Endothelial cell of umbilical vein (primary cell): ENCODE measurements around the gene NDUFAF8. TPM values are rescaled to one million over a fixed set of nuclear protein-coding genes. Genes with fewer than 3 reads are reported as not detected.

Source experiments
- BruUV-seq: library from RNA; stranded (reverse); fragments of 400-500 nt; replicated peaks from 2 replicates; lab custom pipeline; 2021; lab: Mats Ljungman, UMichigan
- CTCF ChIA-PET: fragments of 300-600, 350-600 bp; sonication (Branson Sonifier 250); formaldehyde crosslinking; loops from one replicate; lab custom pipeline; 2021; ENCODE audit warnings: antibody characterized with exemption, inconsistent platforms; lab: Charles Lee
- POLR2A ChIA-PET: fragments of 300-600, 350-600 bp; sonication (Branson Sonifier 250); formaldehyde crosslinking; loops from one replicate; lab custom pipeline; 2021; ENCODE audit warnings: antibody characterized with exemption, inconsistent platforms; lab: Charles Lee
- DNase-seq: peaks from one replicate; pipeline ENCODE4 v3.0.0-alpha.2; 2011; ENCODE audit warnings: low read depth, low spot score
- FAIRE-seq: peaks from 2 replicates; lab custom pipeline; 2011; peaks lifted over from hg19 to GRCh38; lab: Jason Lieb, UNC
- H2AFZ ChIP-seq: 2 replicates; pipeline ENCODE4 v1.6.0; 2012; ENCODE audit warnings: low read depth, low read length, control low read depth, inconsistent platforms
- H3K27ac ChIP-seq: 2 replicates; pipeline ENCODE4 v1.5.1; 2011; ENCODE audit warnings: low read depth, mild to moderate bottlenecking, control low read depth, low read length, moderate library complexity; ENCODE audit not compliant: insufficient read depth
- H3K27me3 ChIP-seq, 2 experiments: 2 replicates each; pipeline versions ENCODE4 v1.6.0 to v1.6.1; 2011; ENCODE audit warnings: low read length in 2 of 2, mixed read lengths in 1 of 2; ENCODE audit not compliant: control insufficient read depth in 2 of 2, insufficient read depth in 2 of 2
- H3K36me3 ChIP-seq, 2 experiments: 2 replicates in 1 of 2; 3 replicates in 1 of 2; pipeline ENCODE4 v1.5.1; 2011; ENCODE audit warnings: low read length in 2 of 2, mild to moderate bottlenecking in 1 of 2, moderate library complexity in 1 of 2; ENCODE audit not compliant: control insufficient read depth in 2 of 2, insufficient read depth in 2 of 2; ENCODE audit errors: extremely low read depth in 1 of 2
- H3K4me1 ChIP-seq: 3 replicates; pipeline ENCODE4 v1.5.1; 2011; ENCODE audit warnings: mild to moderate bottlenecking, low read length; ENCODE audit not compliant: control insufficient read depth, insufficient read depth; ENCODE audit errors: extremely low read depth
- H3K4me2 ChIP-seq: 2 replicates; pipeline ENCODE4 v1.6.1; 2011; ENCODE audit warnings: low read length, control low read depth, mixed read lengths; ENCODE audit not compliant: insufficient read depth
- H3K4me3 ChIP-seq, 3 experiments: fragments of 200-600 bp in 1 of 3; sonication (generic), shearing (Covaris generic) in 1 of 3; replicated peaks in 1 of 3; 2 replicates each; pipeline ENCODE4 v1.5.1; 2011 to 2016; ENCODE audit warnings: control low read depth in 3 of 3, low read length in 3 of 3, mild to moderate bottlenecking in 2 of 3, inconsistent platforms in 1 of 3, low read depth in 1 of 3, moderate library complexity in 1 of 3; ENCODE audit not compliant: insufficient read depth in 1 of 3
- H3K79me2 ChIP-seq: 2 replicates; pipeline ENCODE4 v1.6.0; 2012; ENCODE audit warnings: low read length, inconsistent platforms; ENCODE audit not compliant: control insufficient read depth, insufficient read depth
- H3K9ac ChIP-seq: replicated peaks from 2 replicates; pipeline ENCODE3; 2011; ENCODE audit warnings: low read length, control low read depth; ENCODE audit not compliant: insufficient read depth; ENCODE audit errors: extremely low read depth
- H3K9me1 ChIP-seq: replicated peaks from 3 replicates; pipeline ENCODE4 v1.6.0; 2011; ENCODE audit warnings: mild to moderate bottlenecking, low read length; ENCODE audit not compliant: control insufficient read depth, insufficient read depth; ENCODE audit errors: extremely low read depth
- H3K9me3 ChIP-seq: replicated peaks from 2 replicates; pipeline ENCODE4 v1.5.1; 2012; ENCODE audit warnings: low read length, inconsistent platforms; ENCODE audit not compliant: control insufficient read depth, insufficient read depth
- H4K20me1 ChIP-seq: replicated peaks from 2 replicates; pipeline ENCODE3; 2011; ENCODE audit warnings: mild to moderate bottlenecking, low read length; ENCODE audit not compliant: control insufficient read depth, insufficient read depth; ENCODE audit errors: extremely low read depth
- CTCF ChIP-seq, 2 donors: IDR thresholded peaks; 1 replicate in 1 of 2; 2 replicates in 1 of 2; pipeline ENCODE4 v1.5.1; 2011; ENCODE audit warnings: low read length in 2 of 2, mild to moderate bottlenecking in 2 of 2, moderate library complexity in 2 of 2, control low read depth in 1 of 2, inconsistent platforms in 1 of 2, low read depth in 1 of 2; ENCODE audit not compliant: insufficient read depth in 1 of 2; ENCODE audit errors: extremely low read depth in 1 of 2
- EZH2 ChIP-seq: IDR thresholded peaks from 2 replicates; pipeline ENCODE4 v1.6.1; 2012; ENCODE audit warnings: borderline replicate concordance, low read depth, mild to moderate bottlenecking, moderate library complexity, low read length, inconsistent platforms; ENCODE audit not compliant: severe bottlenecking
- FOS ChIP-seq: IDR thresholded peaks from 2 replicates; pipeline ENCODE4 v1.6.1; 2011; ENCODE audit warnings: mild to moderate bottlenecking, low read length, moderate library complexity, borderline replicate concordance; ENCODE audit not compliant: insufficient read depth
- GATA2 ChIP-seq: IDR thresholded peaks from 2 replicates; pipeline ENCODE4 v1.7.0; 2011; ENCODE audit warnings: low read depth, mild to moderate bottlenecking, moderate library complexity, mixed read lengths, low read length; ENCODE audit not compliant: insufficient read length, insufficient read depth
- JUN ChIP-seq: IDR thresholded peaks from 2 replicates; pipeline ENCODE4 v1.6.1; 2011; ENCODE audit warnings: borderline replicate concordance, low read depth; ENCODE audit not compliant: insufficient read length, insufficient read depth
- MYC ChIP-seq: IDR thresholded peaks from one replicate; pipeline ENCODE4 v1.6.1; 2011; ENCODE audit warnings: mild to moderate bottlenecking, low read depth, low read length
- POLR2A ChIP-seq: IDR thresholded peaks from 2 replicates; pipeline ENCODE4 v1.6.1; 2012; ENCODE audit warnings: low read depth, mild to moderate bottlenecking, control low read depth, low read length
- POLR2AphosphoS5 ChIP-seq: IDR thresholded peaks from 2 replicates; pipeline ENCODE4 v1.6.1; 2012; ENCODE audit warnings: low read depth, mild to moderate bottlenecking, control low read depth, low read length, moderate library complexity; ENCODE audit not compliant: insufficient read depth
- dilution Hi-C: fragments of 300-500 bp; cut with MboI; formaldehyde crosslinking; loops from one replicate; pipeline ENCODE4 v1.15.0; 2019; ENCODE audit warnings: low sequenced_read_pairs; ENCODE audit not compliant: extremely low pct_ligation_motif_present
- intact Hi-C: fragments of 100-400 bp; cut with micrococcal nuclease; formaldehyde crosslinking; loops from one replicate; pipeline ENCODE4 v1.10.0; 2022
- polyA plus RNA-seq, 4 experiments: library from polyadenylated mRNA; depleted of rRNA in 3 of 4; stranded (reverse) in 3 of 4; unstranded in 1 of 4; fragments of >200 nt; gene quantifications; 2 replicates each; pipeline versions ENCODE4 v1.2.1 to v1.2.3, GENCODE V29; 2011 to 2012; ENCODE audit warnings: missing spikeins in 1 of 4
- total RNA-seq: library from RNA; stranded (reverse); gene quantifications from 2 replicates; pipeline ENCODE4 v1.2.3, GENCODE V29; 2021
- TF ChIP-seq, protein P1 (sequence below): IDR thresholded peaks from 2 replicates; pipeline ENCODE4 v1.6.1; 2011; ENCODE audit not compliant: insufficient read depth, insufficient read length

Gene NDUFAF8
- total and polyA plus RNA-seq, 2 donors (not counting 3 experiments of a cell fraction or from before 2014, with no cell fraction given), result 61.5 to 83.9 TPM

GRCh38 chr17:81252326-81252986 lies 13.3 kb downstream of the NDUFAF8 start:
- H3K79me2 ChIP-seq, result no peaks in the 10 kb centered on the region
- TF ChIP-seq MYC (no peak), GATA2 (no peak), POLR2A (no peak), FOS (no peak), CTCF (IDR thresholded peaks at IDR 0.05; ENCODE audit: extremely low read depth in 1 of 2, insufficient read depth in 1 of 2, low read depth in 1 of 2, low read length in 2 of 2) (no peak), POLR2AphosphoS5 (no peak), JUN (no peak), EZH2 (no peak)
- TF ChIP-seq, protein P1, sequence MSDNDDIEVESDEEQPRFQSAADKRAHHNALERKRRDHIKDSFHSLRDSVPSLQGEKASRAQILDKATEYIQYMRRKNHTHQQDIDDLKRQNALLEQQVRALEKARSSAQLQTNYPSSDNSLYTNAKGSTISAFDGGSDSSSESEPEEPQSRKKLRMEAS, result no peak
- H3K4me2 ChIP-seq, result no peak overlapping the region
- no peaks in the 10 kb centered on the region for H3K27me3 ChIP-seq
- ChIA-PET POLR2A (interaction anchor here (0.6 kb wide), 1 partner anchor 56 kb away, joined by 7 read pairs; no protein-coding TSS in a partner anchor), CTCF (interaction anchor here (0.6 to 6.3 kb wide), 14 partner anchors 10 to 349 kb away, joined by 3 to 117 read pairs (median 4); partner anchors contain the start of gene BAHCC1)
- peaks cover 0 to 11% of the 10 kb centered on the region in 2 experiments for H3K36me3 ChIP-seq
- BruUV-seq, result TSS peak; percentile 13
- no peaks in the 10 kb centered on the region for H3K4me1 ChIP-seq
- no peak overlapping the region for H3K4me3 ChIP-seq
- no peak overlapping the region for H3K9ac ChIP-seq
- H2AFZ ChIP-seq, result no peak overlapping the region
- H3K27ac ChIP-seq, result no peak overlapping the region
- H3K9me1 ChIP-seq, result no peaks in the 10 kb centered on the region
- no peaks in the 10 kb centered on the region for H3K9me3 ChIP-seq
- DNase-seq (no peak), FAIRE-seq (no peak)
- no peaks in the 10 kb centered on the region for H4K20me1 ChIP-seq
- intact Hi-C loops (loop anchor here (2.0 to 5.0 kb wide), 2 partner anchors 142 to 260 kb away; partner anchors contain the start of genes ACTG1 and BAHCC1), dilution Hi-C loops (no loop called here)
